HepG2 (cell line): ENCODE data around the gene ZBTB25. TPM values are rescaled to one million over a fixed set of nuclear protein-coding genes. Genes with fewer than 3 reads are reported as not detected.

Experiments used
- ARNT2 ChIP-seq: sonication (generic); formaldehyde crosslinking; IDR thresholded peaks from 2 replicates; pipeline ENCODE4 v1.8.0; 2022; ENCODE audit warnings: mild to moderate bottlenecking, low read depth, missing genetic modification reagents, moderate library complexity
- HMGXB4 ChIP-seq, 2 experiments: sonication (generic) in 1 of 2; formaldehyde crosslinking in 1 of 2; IDR thresholded peaks; 2 replicates each; pipeline versions ENCODE4 v1.4.0 to v1.6.1; 2018 to 2020; ENCODE audit warnings: missing genetic modification reagents in 2 of 2, borderline replicate concordance in 1 of 2, low read depth in 1 of 2, mild to moderate bottlenecking in 1 of 2, missing biosample characterization in 1 of 2
- MIXL1 ChIP-seq: IDR thresholded peaks from 2 replicates; pipeline ENCODE4 v1.6.1; 2016
- NCOR1 ChIP-seq: fragments of 200-600 bp; sonication (generic); IDR thresholded peaks from 2 replicates; pipeline ENCODE4 v1.7.0; 2017; ENCODE audit warnings: antibody characterized with exemption, low read length, borderline replicate concordance
- NFYC ChIP-seq: IDR thresholded peaks from 2 replicates; pipeline ENCODE4 v1.6.1; 2016; ENCODE audit warnings: missing genetic modification reagents, missing compliant biosample characterization
- RBM39 ChIP-seq: fragments of 200-400 bp; formaldehyde crosslinking; IDR thresholded peaks from one replicate; pipeline ENCODE4 v1.6.1; 2018; ENCODE audit warnings: antibody characterized with exemption, mild to moderate bottlenecking, low read depth, low read length; ENCODE audit not compliant: poor library complexity, severe bottlenecking
- SOX13 ChIP-seq, 3 experiments: fragments of 450-650 bp in 1 of 3; sonication (generic) in 1 of 3; formaldehyde crosslinking in 1 of 3; IDR thresholded peaks in 2 of 3; conservative IDR thresholded peaks in 1 of 3; 2 replicates each; pipeline versions ENCODE4 v1.5.0 to v1.6.1; 2016 to 2020; ENCODE audit warnings: antibody characterized with exemption in 1 of 3, mild to moderate bottlenecking in 1 of 3, missing compliant biosample characterization in 1 of 3, missing genetic modification reagents in 1 of 3, moderate library complexity in 1 of 3
- SP5 ChIP-seq: IDR thresholded peaks from 2 replicates; pipeline ENCODE4 v1.6.1; 2016; ENCODE audit warnings: low read depth, borderline replicate concordance
- TFDP2 ChIP-seq: sonication (generic); formaldehyde crosslinking; IDR thresholded peaks from 2 replicates; pipeline ENCODE4 v1.4.0; 2020; ENCODE audit warnings: missing genetic modification reagents
- THAP8 ChIP-seq: sonication (generic); formaldehyde crosslinking; IDR thresholded peaks from 2 replicates; pipeline ENCODE4 v1.5.1; 2020; ENCODE audit warnings: missing genetic modification reagents, mild to moderate bottlenecking, borderline replicate concordance
- XRCC5 ChIP-seq: fragments of 200-400 bp; formaldehyde crosslinking; optimal IDR thresholded peaks from 2 replicates; pipeline ENCODE3; 2017; ENCODE audit warnings: mild to moderate bottlenecking, low read length
- ZBTB38 ChIP-seq: sonication (generic); formaldehyde crosslinking; IDR thresholded peaks from 2 replicates; pipeline ENCODE4 v1.5.1; 2020; ENCODE audit warnings: mild to moderate bottlenecking, missing genetic modification reagents
- ZC3H13 ChIP-seq: sonication (generic); formaldehyde crosslinking; IDR thresholded peaks from 2 replicates; pipeline ENCODE4 v1.8.1; 2023; ENCODE audit warnings: mild to moderate bottlenecking, missing genetic modification reagents, moderate library complexity
- ZC3H4 ChIP-seq: sonication (generic); formaldehyde crosslinking; IDR thresholded peaks from 2 replicates; pipeline ENCODE4 v1.4.0; 2020; ENCODE audit warnings: missing genetic modification reagents, borderline replicate concordance
- ZKSCAN1 ChIP-seq: fragments of 150-350 bp; IDR thresholded peaks from 2 replicates; pipeline ENCODE4 v1.6.1; 2014; ENCODE audit warnings: low read length
- ZNF263 ChIP-seq: sonication (generic); formaldehyde crosslinking; IDR thresholded peaks from 2 replicates; pipeline ENCODE4 v1.4.0; 2020; ENCODE audit warnings: missing genetic modification reagents
- ZNF282 ChIP-seq: fragments of 450-650 bp; IDR thresholded peaks from 2 replicates; pipeline ENCODE4 v1.6.1; 2018; ENCODE audit not compliant: partially characterized antibody
- ZNF432 ChIP-seq: sonication (generic); formaldehyde crosslinking; IDR thresholded peaks from 2 replicates; pipeline ENCODE4 v1.5.0; 2020; ENCODE audit warnings: missing genetic modification reagents, mild to moderate bottlenecking, borderline replicate concordance
- ZNF740 ChIP-seq: sonication (generic); formaldehyde crosslinking; IDR thresholded peaks from 2 replicates; pipeline ENCODE4 v1.4.0; 2020; ENCODE audit warnings: missing genetic modification reagents
- ZSCAN31 ChIP-seq: sonication (generic); formaldehyde crosslinking; IDR thresholded peaks from 2 replicates; pipeline ENCODE4 v1.5.0; 2020; ENCODE audit warnings: low read depth, mild to moderate bottlenecking, missing genetic modification reagents
- ZSCAN9 ChIP-seq: IDR thresholded peaks from 2 replicates; pipeline ENCODE4 v1.6.1; 2016; ENCODE audit warnings: borderline replicate concordance
- polyA plus RNA-seq, 8 experiments: library from polyadenylated mRNA; depleted of rRNA in 3 of 8; stranded (reverse) in 7 of 8; unstranded in 1 of 8; fragments of >200 nt; fragmentation: Illumina TruSeq in 4 of 8; extraction: Trizol in 4 of 8; gene quantifications; 2 replicates each; pipeline versions ENCODE4 v1.2.1 to v1.2.3, GENCODE V29; 2011 to 2016; ENCODE audit warnings: low read depth in 4 of 8, missing spikeins in 1 of 8, mixed read lengths in 1 of 8; ENCODE audit not compliant: insufficient read depth in 1 of 8
- total RNA-seq, 5 experiments: library from RNA; depleted of rRNA; stranded (reverse); fragments of >200 nt; fragmentation: Illumina TruSeq; extraction: Trizol; gene quantifications; 2 replicates each; pipeline ENCODE4 v1.2.3, GENCODE V29; 2016; ENCODE audit warnings: low read depth in 1 of 5

Gene ZBTB25
- total and polyA plus RNA-seq, 2 of the 13 experiments (the other 11 are each of a cell fraction or from before 2014, with no cell fraction given), result 3.5 to 7.6 TPM

GRCh38 chr14:64540208-64541202, 36.9 kb upstream of the ZBTB25 start, which contains the start of gene HSPA2 (continued):
- peak; percentile 85 for TF ChIP-seq ZBTB38 (CRISPR knock-in tag)
- no peak for TF ChIP-seq SOX13 (IDR thresholded peaks at IDR 0.05)
- no peak for TF ChIP-seq SOX13 (CRISPR knock-in tag; conservative IDR thresholded peaks at IDR 0.05 in 1 of 2, IDR thresholded peaks at IDR 0.05 in 1 of 2)
- no peak for TF ChIP-seq ZKSCAN1
- no peak for TF ChIP-seq MIXL1 (CRISPR knock-in tag)
- no peak for TF ChIP-seq ZNF740
- TF ChIP-seq NCOR1, result no peak
- no peak for TF ChIP-seq THAP8
- peak; percentile 96 for TF ChIP-seq TFDP2 (CRISPR knock-in tag)
- TF ChIP-seq ZSCAN9 (CRISPR knock-in tag), result no peak
- peak; percentile 95 for TF ChIP-seq NFYC (CRISPR knock-in tag)
- 0 out of 2 replicates have a peak, but pooled peaks have one; percentile 26 for TF ChIP-seq ZC3H13 (CRISPR knock-in tag)
- peak; percentile 34; the same call in 1 of the 2 replicates for TF ChIP-seq SP5
- TF ChIP-seq XRCC5, result peak; percentile 75
- TF ChIP-seq HMGXB4 (CRISPR knock-in tag; IDR thresholded peaks at IDR 0.05; ENCODE audit: borderline replicate concordance in 1 of 2, low read depth in 1 of 2), result peak; percentile 78 to 88
- TF ChIP-seq ZC3H4, result no peak
- no peak for TF ChIP-seq ZNF263 (CRISPR knock-in tag)
- TF ChIP-seq RBM39, result peak; percentile 53
- 0 out of 2 replicates have a peak, but pooled peaks have one; percentile 41 for TF ChIP-seq ZSCAN31 (CRISPR knock-in tag)
- TF ChIP-seq ZNF432 (CRISPR knock-in tag), result no peak
- no peak for TF ChIP-seq ZNF282
- peak; percentile 68 for TF ChIP-seq ARNT2
